HG03139 (cell line): ENCODE results near the gene GPX3.

Experiments
- ATAC-seq: cut with Tn5 transposase; IDR thresholded peaks from one replicate; pipeline ENCODE4 v1.9.1; 2021; ENCODE audit not compliant: unreplicated experiment

GPX3 gene

DNA sequence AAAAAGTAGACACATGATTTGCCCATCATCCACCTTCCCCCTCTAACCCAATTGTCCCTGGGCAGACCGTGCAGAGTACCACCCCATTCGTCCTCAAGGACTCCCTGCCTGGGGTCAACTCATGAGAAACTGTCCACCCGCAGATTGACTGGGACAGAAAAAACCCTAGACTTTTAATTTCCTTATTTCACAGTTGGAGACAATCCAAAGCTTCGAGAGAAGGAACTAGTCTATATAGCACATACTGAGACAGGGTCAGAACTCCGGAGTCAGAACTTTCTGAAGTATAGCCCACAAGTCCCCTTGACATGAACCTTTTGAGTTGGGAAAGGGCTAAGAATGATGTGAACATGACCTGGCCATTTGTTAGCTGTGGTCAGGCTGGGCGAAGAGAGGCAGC lies 7.5 kb upstream of the GPX3 start:
- ATAC-seq: no peak

DNA sequence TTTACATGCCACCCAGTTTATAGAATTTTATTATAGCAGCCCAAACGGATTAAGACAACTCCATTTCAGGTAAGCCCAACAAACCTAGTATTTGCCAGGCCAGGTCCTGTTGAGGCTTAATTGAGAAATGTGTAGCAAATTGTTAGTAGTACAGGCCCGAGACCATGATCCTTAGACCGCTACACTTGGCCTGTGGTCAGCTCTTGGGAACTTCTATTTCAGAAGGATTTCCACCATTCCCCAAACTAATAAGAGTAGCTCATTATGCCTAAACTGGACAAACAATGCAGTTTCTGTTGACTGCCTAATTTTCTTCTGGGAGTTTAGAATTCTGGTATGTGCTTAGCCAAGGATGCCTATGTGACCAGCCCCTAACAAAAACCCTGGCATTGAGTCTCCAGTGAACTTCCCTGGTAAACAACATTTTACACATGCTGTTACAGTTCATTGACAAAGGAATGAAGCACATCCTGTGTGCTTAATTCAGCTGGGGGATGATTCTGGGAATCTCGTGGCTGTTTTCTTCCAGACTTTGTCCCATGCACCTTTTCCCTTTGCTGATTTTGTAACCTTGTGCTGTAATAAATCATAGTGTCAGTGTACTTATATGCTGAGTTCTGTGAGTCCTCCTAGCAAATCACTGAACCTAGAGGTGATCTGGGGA lies 5.6 kb upstream of the GPX3 start:
- ATAC-seq: no peak

DNA sequence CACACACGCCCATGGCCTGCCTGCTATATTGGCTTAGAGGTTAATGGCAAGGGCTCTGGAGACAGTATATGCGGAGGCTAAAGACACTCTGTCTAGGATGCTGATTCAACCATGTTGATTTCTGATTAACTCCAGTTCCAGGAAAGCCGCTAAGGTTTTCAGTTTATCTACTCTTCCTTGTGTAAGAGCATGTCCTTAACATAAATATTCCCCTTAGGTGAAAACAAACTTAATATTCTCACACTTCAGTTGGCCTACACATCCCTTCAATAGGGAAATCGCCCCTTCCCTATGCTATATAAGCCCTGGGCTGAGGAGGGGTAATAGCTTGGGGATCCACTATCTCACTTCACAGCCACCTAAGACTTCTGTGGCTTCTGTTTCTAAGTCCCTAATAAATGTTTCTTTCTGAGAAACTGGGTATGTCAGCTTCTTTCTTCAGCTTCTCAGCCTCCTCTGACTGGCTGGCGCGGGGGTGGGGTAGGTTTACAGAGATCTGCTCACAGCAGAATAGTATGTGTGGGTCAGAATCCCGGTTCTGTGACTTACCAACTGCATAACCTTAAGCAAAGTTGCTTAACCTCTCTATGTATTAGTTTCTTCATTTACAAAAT lies 4.3 kb upstream of the GPX3 start:
- ATAC-seq: no peak

DNA sequence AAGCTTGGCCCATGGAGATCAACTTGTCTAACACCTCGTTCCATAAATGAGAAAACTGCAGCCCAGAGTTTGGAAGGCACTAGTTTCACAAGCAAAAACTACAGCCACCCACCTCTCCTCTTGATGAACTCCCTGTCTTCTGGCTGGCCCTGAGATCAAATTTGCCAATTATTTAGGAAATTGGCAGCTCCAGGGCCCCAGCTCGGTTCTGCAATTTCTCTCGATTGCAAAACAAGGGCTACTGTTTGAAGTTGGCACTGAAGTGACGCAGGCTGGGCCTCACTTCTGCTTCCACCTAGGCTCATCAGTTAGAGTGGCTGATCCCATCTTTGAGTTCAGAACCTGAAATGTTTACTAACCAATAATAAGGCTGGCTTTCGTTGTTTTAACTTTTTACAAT lies 3.7 kb upstream of the GPX3 start:
- no peak for ATAC-seq

DNA sequence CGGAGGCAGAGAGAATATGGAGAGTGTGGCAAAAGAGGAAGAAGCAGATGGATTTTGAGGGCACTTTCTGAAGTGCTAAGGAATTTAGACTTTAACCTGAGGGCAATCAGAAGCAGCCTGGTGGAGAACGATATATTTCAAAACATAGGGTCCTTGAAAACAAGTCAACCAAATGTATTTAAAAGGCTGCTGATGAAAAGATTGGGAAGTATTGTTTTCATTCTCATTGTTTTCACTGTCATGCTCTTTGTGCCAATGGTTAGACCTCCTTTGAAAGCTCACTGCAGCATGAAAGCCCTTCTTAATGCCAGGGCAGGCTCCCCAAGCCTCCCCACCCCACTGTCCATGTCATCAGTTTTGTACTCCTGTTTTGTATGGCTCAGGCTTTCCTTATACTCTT lies 2.5 kb upstream of the GPX3 start:
- no peak for ATAC-seq

DNA sequence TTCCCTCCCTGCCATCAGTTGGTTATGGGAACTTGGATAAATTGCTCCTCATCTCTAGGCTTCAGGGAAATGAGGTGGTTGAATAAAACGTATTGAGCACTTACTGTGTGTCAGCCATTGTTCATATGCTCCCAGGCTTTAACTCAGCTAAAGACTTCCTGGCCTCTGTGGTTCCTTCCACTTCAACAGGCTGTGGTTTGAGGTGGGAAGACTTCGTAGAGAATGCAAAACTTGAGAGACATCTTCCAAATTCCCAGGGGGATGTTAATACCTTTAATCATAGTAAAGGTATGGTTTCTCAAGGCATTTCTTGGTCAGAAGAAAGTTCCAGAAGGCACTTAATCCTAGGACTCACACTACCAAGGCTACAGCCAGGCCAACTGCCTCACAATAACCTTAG lies 1.5 kb upstream of the GPX3 start:
- no peak for ATAC-seq

DNA sequence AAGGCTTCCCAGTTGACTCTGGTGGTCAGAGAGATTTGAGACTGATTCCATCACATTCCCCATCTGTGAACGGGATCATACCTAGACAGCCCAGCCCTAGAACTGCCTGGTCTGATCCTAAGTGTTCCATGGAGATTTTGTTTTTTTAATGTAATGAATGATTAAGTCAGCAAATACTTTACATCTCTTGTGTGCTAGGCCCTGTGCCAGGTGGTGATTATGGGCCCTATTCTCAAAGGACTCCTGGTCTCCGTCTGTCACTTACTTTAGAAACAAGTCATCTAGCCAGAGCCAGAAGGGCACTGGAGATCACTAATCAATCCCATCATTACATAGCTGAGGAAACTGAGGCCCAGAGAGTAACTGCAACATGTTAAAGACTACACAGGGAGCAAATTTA lies 1.1 kb upstream of the GPX3 start:
- ATAC-seq: no peak

DNA sequence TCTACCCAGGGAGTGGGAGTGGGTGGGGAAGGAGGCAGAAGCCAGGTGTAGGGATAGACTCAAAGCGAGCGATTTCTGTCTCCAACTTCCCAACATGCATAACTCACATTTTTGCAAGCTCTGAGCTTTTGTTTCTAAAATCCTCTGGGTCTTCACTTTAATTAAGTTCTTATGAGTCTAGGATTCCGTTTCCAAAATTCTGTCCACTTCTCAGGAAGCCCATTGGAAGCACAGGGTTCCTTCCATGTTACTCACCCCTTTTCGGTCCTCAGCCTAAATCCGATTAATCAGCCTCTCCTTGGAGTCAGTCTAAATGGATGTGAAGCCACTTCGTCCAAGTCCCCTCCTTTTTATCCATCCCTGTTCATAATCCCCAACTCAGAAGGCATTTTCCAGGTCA lies 1.4 kb downstream of the GPX3 start:
- no peak for ATAC-seq

DNA sequence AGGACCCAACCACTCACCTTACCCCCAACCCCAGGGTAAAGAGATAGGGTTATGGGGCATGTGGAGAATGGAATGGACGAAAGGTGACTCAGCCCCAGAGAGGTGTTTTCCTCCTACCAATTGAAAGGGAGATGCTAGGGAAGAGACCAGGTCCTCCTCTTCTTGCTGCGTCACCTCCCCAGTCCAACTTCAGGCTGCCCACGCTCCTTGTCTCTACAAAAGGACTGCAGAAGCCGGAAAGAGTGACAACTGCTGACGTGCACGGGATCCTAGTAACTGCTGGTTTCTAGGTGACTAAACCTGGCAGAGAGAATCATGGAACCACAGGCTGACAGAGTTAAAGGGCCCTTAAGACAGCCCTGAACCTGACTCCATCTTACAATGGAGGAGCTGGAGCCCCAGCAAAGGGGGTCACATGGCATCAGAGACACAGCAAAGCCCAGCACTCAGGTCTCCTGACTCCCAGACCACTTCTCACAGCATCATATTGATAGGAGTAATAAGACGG lies 2.2 kb downstream of the GPX3 start:
- ATAC-seq: no peak

DNA sequence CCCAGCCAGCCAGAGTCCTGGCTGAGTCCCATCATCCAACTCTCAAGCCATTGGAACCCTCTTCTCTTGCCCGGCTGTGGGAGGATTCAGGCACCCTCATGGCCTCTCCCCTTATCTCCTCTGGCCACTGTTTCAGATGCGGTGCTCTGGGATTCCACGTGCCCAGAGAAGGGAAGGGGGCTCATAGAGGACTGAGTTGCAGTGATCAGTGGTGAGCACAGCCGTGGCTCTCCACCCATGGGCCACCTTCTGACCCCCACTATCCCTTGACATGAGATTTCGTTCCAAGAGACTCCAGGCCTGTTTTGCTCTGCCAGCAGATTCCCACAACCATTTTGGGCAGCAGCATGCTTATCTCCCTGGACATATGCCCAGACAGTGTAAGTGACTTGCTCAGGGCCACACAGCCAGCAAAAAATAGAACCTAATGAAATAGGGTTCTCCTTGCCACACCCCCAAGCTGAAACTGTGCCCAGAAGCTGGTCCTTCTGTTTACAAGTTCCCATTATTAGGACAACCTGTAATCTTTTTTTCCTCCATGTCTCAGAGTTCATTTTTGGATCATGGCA lies 2.7 kb downstream of the GPX3 start:
- no peak for ATAC-seq

DNA sequence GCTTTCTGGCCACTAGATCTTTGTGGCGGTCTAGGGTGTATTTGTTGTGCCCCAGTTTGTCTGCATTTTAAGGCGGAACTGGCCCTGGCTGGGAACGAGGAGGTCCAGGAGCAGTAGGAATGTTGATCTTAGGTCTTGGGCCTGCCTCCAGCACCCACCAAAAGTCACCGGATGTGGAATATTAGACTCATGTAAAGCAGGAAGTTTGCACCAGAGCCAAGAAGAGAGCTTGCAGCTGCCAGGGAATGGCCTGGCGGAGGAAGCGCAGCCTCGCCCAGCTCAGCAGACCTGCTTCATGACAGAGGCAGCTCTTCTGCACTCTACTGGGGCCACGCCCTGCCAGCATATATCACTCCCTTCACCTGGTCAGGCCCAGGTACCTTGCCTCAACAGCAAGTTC lies 3.3 kb downstream of the GPX3 start:
- ATAC-seq: no peak

DNA sequence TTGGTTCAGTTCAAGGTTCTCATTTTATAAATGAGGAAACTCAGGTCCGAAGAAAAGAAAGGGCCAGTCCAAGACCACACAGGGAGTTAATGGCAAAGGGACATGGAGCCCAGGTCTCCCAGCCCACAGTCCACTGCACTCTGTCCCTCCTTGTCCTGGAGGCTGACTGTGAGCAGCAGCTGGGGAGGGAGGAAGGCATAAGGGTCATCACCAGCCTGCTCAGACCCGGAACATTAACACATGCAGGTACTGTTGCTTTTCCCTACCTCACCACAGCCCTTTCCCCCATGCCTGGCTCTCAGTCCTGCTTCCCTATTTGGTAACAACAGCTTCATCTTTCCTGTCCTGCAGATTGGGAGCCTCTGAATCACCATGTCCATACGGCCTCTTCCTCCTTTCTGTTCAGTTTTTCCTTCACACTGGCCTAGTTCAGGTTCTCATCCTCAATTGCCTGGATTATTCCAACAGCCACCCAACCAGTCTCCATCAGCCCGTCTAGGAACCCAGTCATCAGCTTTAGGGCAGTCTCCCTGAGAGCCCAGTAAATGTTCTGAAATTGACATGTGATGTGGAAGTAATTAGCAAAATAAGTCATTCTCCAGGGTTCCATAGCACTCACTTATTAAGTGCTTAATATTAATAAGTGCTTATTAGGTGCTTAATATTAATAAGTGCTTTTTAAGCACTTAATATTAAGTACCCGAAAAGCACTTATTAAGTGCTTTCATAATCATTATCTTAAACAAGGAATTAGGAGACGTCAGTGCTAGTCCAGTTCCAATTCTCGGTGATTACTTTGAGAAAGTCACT lies 4.3 kb downstream of the GPX3 start:
- no peak for ATAC-seq

DNA sequence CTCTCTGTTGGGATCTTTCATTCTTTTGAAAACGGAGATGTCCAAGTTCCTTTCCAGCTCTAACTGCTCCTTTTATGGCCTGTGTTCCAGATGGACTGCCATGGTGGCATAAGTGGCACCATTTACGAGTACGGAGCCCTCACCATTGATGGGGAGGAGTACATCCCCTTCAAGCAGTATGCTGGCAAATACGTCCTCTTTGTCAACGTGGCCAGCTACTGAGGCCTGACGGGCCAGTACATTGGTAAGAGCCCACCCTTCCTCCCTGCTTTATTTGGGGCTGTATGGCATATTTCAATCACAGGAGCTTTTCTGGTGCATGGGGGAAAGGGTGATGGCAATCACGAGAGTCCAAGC lies 4.8 kb downstream of the GPX3 start:
- no peak for ATAC-seq

DNA sequence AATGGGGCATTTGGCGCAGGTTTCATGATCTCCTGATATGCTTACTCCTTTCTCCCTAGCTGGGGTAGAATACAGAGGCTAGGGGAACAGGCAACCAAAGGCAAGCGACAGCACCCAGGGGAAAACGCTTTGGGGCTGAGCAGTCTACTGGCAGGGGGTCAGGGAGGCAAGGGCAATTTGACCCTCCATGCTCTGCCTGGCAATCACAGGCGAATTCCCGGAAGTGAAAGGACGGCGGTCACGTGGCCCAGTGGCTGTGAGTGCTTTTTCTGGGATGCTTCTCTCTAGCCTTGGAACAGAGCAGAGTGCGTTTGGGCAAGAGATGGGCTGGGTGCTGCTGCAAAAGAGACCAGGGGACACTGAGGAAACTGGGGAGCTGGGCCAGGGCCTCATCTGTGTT lies 5.7 kb downstream of the GPX3 start:
- ATAC-seq: no peak

DNA sequence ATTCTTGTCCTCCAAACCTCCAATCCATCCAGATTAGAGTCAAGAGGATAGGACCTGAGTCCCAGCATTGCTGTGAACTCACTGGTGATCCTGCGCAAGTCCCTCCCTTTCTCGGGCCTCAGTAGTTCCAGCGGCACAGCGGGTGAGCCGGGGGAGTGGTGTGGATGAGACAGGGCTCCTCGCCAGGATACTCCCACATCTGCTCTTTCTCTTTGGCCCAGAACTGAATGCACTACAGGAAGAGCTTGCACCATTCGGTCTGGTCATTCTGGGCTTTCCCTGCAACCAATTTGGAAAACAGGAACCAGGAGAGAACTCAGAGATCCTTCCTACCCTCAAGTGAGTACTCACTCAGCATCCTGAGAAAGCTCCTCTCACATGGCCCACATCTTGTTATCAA lies 6.3 kb downstream of the GPX3 start:
- ATAC-seq: no peak

DNA sequence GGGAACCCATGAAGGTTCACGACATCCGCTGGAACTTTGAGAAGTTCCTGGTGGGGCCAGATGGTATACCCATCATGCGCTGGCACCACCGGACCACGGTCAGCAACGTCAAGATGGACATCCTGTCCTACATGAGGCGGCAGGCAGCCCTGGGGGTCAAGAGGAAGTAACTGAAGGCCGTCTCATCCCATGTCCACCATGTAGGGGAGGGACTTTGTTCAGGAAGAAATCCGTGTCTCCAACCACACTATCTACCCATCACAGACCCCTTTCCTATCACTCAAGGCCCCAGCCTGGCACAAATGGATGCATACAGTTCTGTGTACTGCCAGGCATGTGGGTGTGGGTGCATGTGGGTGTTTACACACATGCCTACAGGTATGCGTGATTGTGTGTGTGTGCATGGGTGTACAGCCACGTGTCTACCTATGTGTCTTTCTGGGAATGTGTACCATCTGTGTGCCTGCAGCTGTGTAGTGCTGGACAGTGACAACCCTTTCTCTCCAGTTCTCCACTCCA lies 7.6 kb downstream of the GPX3 start:
- no peak for ATAC-seq

DNA sequence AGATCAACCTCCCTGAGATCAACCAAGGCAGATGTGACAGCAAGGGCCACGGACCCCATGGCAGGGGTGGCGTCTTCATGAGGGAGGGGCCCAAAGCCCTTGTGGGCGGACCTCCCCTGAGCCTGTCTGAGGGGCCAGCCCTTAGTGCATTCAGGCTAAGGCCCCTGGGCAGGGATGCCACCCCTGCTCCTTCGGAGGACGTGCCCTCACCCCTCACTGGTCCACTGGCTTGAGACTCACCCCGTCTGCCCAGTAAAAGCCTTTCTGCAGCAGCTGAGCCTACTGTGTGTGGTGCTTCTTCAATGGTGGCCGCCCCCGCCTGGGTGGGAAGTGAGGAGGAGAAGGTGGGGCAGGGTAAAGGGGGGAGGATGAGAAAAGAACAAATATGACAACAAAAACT lies 8.3 kb downstream of the GPX3 start:
- ATAC-seq: no peak

DNA sequence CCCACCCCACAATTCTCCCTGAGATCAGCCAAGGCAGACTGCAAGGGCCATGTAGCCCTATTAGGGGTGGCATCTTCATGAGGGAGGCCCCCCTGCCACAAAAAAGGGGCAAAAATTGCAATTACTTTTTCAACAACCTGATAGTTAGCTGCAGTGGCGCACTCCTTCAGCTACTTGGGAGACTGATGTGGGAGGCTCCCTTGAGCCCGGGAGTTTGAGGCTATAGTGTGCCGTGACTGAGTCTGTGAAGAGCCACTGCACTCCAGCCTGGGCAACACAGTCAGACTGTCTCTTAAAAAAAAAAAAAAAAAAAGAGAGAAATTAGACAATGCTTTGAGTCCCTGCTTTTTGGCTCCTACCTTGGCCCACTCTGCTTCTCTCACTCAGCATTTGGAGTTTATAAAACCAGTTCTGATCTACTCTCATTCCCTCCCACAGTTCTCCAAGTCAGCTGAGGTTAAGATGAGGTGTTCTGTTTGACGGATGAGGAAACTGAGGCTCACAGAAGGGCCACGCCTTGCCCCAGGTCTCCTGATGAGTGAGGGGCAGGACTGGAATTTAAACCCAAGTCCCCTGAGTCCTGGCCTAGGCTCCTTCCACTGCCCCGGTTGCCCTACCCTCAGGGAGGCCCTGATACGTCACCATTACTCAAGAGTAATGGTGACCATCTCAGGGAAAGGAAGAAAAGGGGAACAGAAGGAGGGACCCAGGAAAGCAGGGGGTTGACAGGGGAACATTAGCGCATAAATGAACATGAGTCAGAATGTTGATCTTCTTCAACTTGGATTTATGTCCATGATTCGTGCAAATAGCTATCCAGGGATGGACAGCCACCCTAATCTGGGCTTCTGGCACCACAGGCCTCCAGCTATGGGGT lies 9.0 kb downstream of the GPX3 start:
- no peak for ATAC-seq

DNA sequence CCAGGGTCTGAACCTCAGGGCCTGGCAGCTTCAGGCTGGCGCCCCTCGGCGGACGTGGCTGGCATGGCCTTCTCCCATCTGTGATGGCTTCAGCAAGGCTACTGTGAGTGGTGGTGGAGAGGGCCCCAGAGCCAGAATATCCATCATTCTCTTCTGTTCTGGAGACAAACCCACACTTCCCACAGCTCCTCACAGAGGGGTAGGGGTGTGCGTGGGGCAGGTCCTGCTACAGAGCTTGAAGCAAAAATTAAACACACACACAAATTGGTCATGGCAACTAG lies 9.6 kb downstream of the GPX3 start:
- ATAC-seq: no peak

DNA sequence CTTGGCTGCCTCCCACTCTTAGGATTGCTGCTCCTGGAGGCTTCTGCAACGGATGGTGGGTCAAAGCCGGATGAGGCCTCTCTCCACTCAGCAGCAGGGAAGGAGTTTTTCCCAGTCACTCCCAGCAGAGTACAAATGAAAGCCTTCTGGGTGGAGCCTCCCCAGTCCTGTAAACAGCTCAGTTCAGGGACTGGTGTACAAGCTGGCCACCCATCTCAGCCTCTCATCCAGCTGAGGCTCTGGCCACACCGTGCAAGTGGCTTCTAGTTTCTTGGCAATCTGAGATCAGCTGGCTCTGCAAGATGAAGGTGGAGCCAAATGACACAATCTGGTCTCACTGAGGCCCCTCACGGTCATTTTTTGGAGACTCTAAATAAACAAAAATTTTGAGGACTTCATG lies 10.0 kb downstream of the GPX3 start:
- no peak for ATAC-seq

DNA sequence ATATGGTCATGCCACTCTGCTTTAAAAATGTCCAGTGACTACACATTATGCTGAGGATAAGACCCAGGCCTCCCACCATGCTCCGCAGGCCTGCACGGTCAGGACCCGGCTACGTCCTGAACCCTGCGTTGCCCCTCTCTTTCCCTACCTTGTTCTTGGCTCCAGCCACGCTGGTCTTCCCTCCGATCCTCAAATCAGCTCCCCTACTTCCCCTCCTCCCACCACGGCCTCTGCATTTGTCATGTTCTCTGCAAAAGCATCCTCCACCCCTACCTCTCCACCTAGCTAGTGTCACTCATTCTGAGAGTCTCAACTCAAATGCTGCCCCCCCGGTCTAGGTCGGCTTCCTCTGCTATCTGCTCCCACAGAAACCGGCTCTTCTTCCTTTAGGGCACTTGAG lies 11.2 kb downstream of the GPX3 start:
- ATAC-seq: no peak
